Thyroid gland (tissue), 4 donors: Measurements from ENCODE around the gene CEP350.

ENCODE experiments used
- CTCF ChIP-seq, 6 experiments: fragments of 200-600 bp in 3 of 6; fragments of 450-650 bp in 3 of 6; sonication (generic) in 3 of 6; IDR thresholded peaks; one replicate each; pipeline ENCODE4 v1.5.1; 2016 to 2019; ENCODE audit warnings: antibody characterized with exemption in 6 of 6, mild to moderate bottlenecking in 2 of 6, inconsistent platforms in 1 of 6, moderate library complexity in 1 of 6
- POLR2A ChIP-seq, 2 donors: fragments of 450-650 bp; IDR thresholded peaks; one replicate each; pipeline ENCODE4 v1.6.1; 2017; ENCODE audit warnings: antibody characterized with exemption in 2 of 2, mild to moderate bottlenecking in 2 of 2, moderate library complexity in 1 of 2

- TF ChIP-seq CTCF (IDR thresholded peaks at IDR 0.05) (no peak), POLR2A (IDR thresholded peaks at IDR 0.05) (no peak)
These were observed 41.0 kb downstream of the CEP350 start for GRCh38 chr1:179995576-179995975.
